H9 (cell line): ENCODE data around the gene CALML5. TPM values are rescaled to one million over a fixed set of nuclear protein-coding genes. Genes with fewer than 3 reads are reported as not detected.

Source experiments
- DNase-seq: peaks from one replicate; pipeline ENCODE4 v3.0.0-alpha.2; 2017
- H2AFZ ChIP-seq: one replicate; pipeline ENCODE4 v1.6.1; 2013; ENCODE audit warnings: mild to moderate bottlenecking, low read length, control low read depth, moderate library complexity
- H2AK5ac ChIP-seq: 2 replicates; pipeline ENCODE4 v1.6.1; 2013; ENCODE audit warnings: low read length, control low read depth, mixed read lengths; ENCODE audit not compliant: insufficient read length
- H2BK120ac ChIP-seq: one replicate; pipeline ENCODE4 v1.6.1; 2013; ENCODE audit warnings: low read depth, mild to moderate bottlenecking, low read length, control low read depth, inconsistent platforms; ENCODE audit not compliant: poor library complexity, severe bottlenecking
- H2BK12ac ChIP-seq: 2 replicates; pipeline ENCODE4 v1.6.1; 2013; ENCODE audit warnings: low read length, control low read depth, mixed read lengths, low read depth; ENCODE audit not compliant: insufficient read length
- H2BK15ac ChIP-seq: 2 replicates; pipeline ENCODE4 v1.6.1; 2013; ENCODE audit warnings: low read depth, low read length, control low read depth
- H2BK20ac ChIP-seq: one replicate; pipeline ENCODE4 v1.6.1; 2013; ENCODE audit warnings: low read depth, mild to moderate bottlenecking, low read length, control low read depth, inconsistent platforms; ENCODE audit not compliant: poor library complexity, severe bottlenecking
- H2BK5ac ChIP-seq: 2 replicates; pipeline ENCODE4 v1.6.1; 2013; ENCODE audit warnings: low read length, control low read depth, mixed read lengths; ENCODE audit not compliant: insufficient read length
- H3K14ac ChIP-seq: 2 replicates; pipeline ENCODE4 v1.6.1; 2013; ENCODE audit warnings: low read length, control low read depth; ENCODE audit not compliant: insufficient read depth
- H3K18ac ChIP-seq: 2 replicates; pipeline ENCODE4 v1.6.1; 2013; ENCODE audit warnings: low read depth, mild to moderate bottlenecking, mixed read lengths, low read length, control low read depth; ENCODE audit not compliant: insufficient read length
- H3K23ac ChIP-seq: 2 replicates; pipeline ENCODE4 v1.6.1; 2013; ENCODE audit warnings: low read length, control low read depth, mixed read lengths, low read depth; ENCODE audit not compliant: insufficient read length
- H3K23me2 ChIP-seq: 2 replicates; pipeline ENCODE4 v1.6.1; 2013; ENCODE audit warnings: low read depth, mild to moderate bottlenecking, mixed read lengths, low read length, control low read depth; ENCODE audit not compliant: insufficient read length, poor library complexity, severe bottlenecking
- H3K27ac ChIP-seq: 2 replicates; pipeline ENCODE4 v1.5.1; 2013; ENCODE audit warnings: low read length, control low read depth, mixed read lengths, low read depth; ENCODE audit not compliant: insufficient read length
- H3K27me3 ChIP-seq: 2 replicates; pipeline ENCODE4 v1.6.1; 2013; ENCODE audit warnings: low read length, control low read depth, inconsistent platforms; ENCODE audit not compliant: insufficient read depth
- H3K4ac ChIP-seq: 2 replicates; pipeline ENCODE4 v1.6.1; 2013; ENCODE audit warnings: low read depth, mild to moderate bottlenecking, control low read depth, inconsistent platforms, low read length, moderate library complexity
- H3K4me1 ChIP-seq: 2 replicates; pipeline ENCODE4 v1.6.1; 2013; ENCODE audit warnings: low read length, control low read depth, inconsistent platforms; ENCODE audit not compliant: insufficient read depth
- H3K4me2 ChIP-seq: 2 replicates; pipeline ENCODE4 v1.6.1; 2013; ENCODE audit warnings: low read length, control low read depth, mixed read lengths; ENCODE audit not compliant: insufficient read length, insufficient read depth
- H3K56ac ChIP-seq: 2 replicates; pipeline ENCODE4 v1.6.1; 2013; ENCODE audit warnings: low read depth, mild to moderate bottlenecking, mixed read lengths, low read length, control low read depth; ENCODE audit not compliant: insufficient read length
- H3K79me1 ChIP-seq: 2 replicates; pipeline ENCODE4 v1.6.1; 2013; ENCODE audit warnings: low read depth, mild to moderate bottlenecking, moderate library complexity, low read length, control low read depth, inconsistent platforms; ENCODE audit not compliant: insufficient read depth, poor library complexity, severe bottlenecking
- H3K79me2 ChIP-seq: 2 replicates; pipeline ENCODE4 v1.6.1; 2013; ENCODE audit warnings: low read length, control low read depth, inconsistent platforms; ENCODE audit not compliant: insufficient read depth
- H3K9ac ChIP-seq: 2 replicates; pipeline ENCODE4 v1.6.1; 2013; ENCODE audit warnings: low read length, control low read depth, mixed read lengths; ENCODE audit not compliant: insufficient read length; ENCODE audit errors: extremely low read depth
- H3K9me3 ChIP-seq: one replicate; pipeline ENCODE4 v1.6.1; 2013; ENCODE audit warnings: low read depth, low read length, inconsistent platforms; ENCODE audit not compliant: control insufficient read depth
- H3T11ph ChIP-seq: one replicate; pipeline ENCODE4 v1.6.1; 2013; ENCODE audit warnings: mild to moderate bottlenecking, low read length, control low read depth, inconsistent platforms
- H4K20me1 ChIP-seq: one replicate; pipeline ENCODE4 v1.6.1; 2013; ENCODE audit not compliant: control insufficient read depth, insufficient read length, insufficient read depth
- H4K5ac ChIP-seq: 2 replicates; pipeline ENCODE4 v1.6.1; 2013; ENCODE audit warnings: low read depth, mild to moderate bottlenecking, mixed read lengths, low read length, control low read depth; ENCODE audit not compliant: insufficient read length
- H4K8ac ChIP-seq: replicated peaks from 2 replicates; pipeline ENCODE4 v1.6.1; 2013; ENCODE audit warnings: low read length, control low read depth, mixed read lengths, low read depth; ENCODE audit not compliant: insufficient read length
- H4K91ac ChIP-seq: 2 replicates; pipeline ENCODE4 v1.6.1; 2013; ENCODE audit warnings: low read depth, mild to moderate bottlenecking, moderate library complexity, mixed read lengths, low read length, control low read depth; ENCODE audit not compliant: insufficient read length
- H3K27ac Mint-ChIP-seq, 3 experiments: 2 replicates in 2 of 3; 3 replicates in 1 of 3; pipeline ENCODE4 v1.8.0; 2020 to 2021; ENCODE audit warnings: mixed read lengths in 3 of 3, mild to moderate bottlenecking in 1 of 3, moderate library complexity in 1 of 3
- H3K27me3 Mint-ChIP-seq: 2 replicates; pipeline ENCODE4 v1.8.0; 2021; ENCODE audit warnings: low read depth, mild to moderate bottlenecking, moderate library complexity, mixed read lengths
- H3K36me3 Mint-ChIP-seq, 3 experiments: 2 replicates in 2 of 3; 3 replicates in 1 of 3; pipeline ENCODE4 v1.8.0; 2020 to 2021; ENCODE audit warnings: low read depth in 3 of 3, mixed read lengths in 3 of 3; ENCODE audit not compliant: insufficient read depth in 1 of 3
- H3K4me1 Mint-ChIP-seq, 2 experiments: 2 replicates each; pipeline ENCODE4 v1.8.0; 2020; ENCODE audit warnings: mixed read lengths in 2 of 2
- H3K4me3 Mint-ChIP-seq, 2 experiments: 2 replicates in 1 of 2; 3 replicates in 1 of 2; pipeline ENCODE4 v1.8.0; 2020 to 2021; ENCODE audit warnings: mild to moderate bottlenecking in 2 of 2, mixed read lengths in 2 of 2, moderate library complexity in 1 of 2
- H3K9me3 Mint-ChIP-seq, 2 experiments: 2 replicates in 1 of 2; 3 replicates in 1 of 2; pipeline ENCODE4 v1.8.0; 2020; ENCODE audit warnings: mild to moderate bottlenecking in 2 of 2, mixed read lengths in 2 of 2, moderate library complexity in 1 of 2
- WGBS: extraction: QIAGEN DNeasy Blood & Tissue Kit; methylation state at CpG from one replicate; pipeline ENCODE4 v1.1.7; 2013; ENCODE audit warnings: missing lambda C conversion rate, low lambda C conversion rate, mixed read lengths; ENCODE audit not compliant: insufficient read length; ENCODE audit errors: extremely low coverage; 5-methylcytosine and 5-hydroxymethylcytosine counted together
- total RNA-seq: library from RNA; stranded (reverse); gene quantifications from 2 replicates; pipeline ENCODE4 v1.2.1, GENCODE V29; 2021
- TF ChIP-seq, protein P1 (sequence below): fragments of 200-600 bp; sonication (generic); conservative IDR thresholded peaks from 3 replicates; pipeline ENCODE4 v1.8.0; 2021; ENCODE audit warnings: antibody characterized with exemption, mild to moderate bottlenecking

CALML5 gene
- total RNA-seq, 1 experiment from 2014 or later, result not detected

DNA sequence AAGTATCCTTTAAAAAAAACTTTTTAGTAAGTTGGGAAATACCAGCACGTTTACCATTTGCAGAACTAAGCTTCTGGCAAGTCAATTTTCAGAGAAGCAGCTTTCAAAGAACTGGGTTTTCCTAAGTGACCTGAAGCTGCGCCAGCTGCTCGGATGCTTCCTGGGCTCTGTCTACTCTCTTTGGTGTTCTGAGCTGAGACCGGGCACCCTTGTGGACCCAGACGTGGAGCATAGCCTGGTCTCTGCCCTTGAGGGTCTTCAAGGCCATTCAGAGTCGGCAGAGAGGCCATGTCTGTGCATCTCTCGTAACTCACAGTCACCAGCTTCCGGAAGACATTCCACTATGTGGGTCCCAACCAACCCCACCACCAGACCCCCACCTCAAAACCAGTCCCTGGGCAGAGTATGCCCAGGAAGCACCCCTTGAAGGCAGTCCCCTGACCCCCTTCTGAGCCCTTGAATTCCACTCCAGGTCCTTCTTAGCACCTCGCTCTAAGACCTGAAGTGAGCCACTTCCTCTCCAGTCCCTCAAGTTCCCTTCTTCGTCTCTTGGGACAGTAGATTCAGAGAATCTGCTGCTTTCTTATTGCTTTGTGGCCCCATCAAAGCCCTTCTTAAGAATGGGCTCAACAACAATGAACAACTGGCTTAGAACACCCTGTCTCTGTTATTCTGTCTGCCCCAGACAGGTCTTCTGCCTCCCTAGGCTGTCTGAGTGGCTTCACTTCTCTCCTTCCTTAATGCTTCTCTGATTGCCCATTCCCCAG lies 8.5 kb downstream of the CALML5 start:
- Histone ChIP-seq H2BK5ac (no peak overlapping the region), H3K9ac (no peak overlapping the region), H3K79me2 (no peaks in the 10 kb centered on the region), H2BK20ac (no peak overlapping the region), H4K8ac (no peak overlapping the region), H3K9me3 (peaks cover 6% of the 10 kb centered on the region), H4K20me1 (no peaks in the 10 kb centered on the region), H2AK5ac (no peak overlapping the region), H3K23me2 (no peaks in the 10 kb centered on the region), H2BK12ac (no peak overlapping the region), H3T11ph (no peak overlapping the region), H3K4me1 (no peaks in the 10 kb centered on the region; the same call in 1 of the 2 replicates), H3K27me3 (no peaks in the 10 kb centered on the region), H4K5ac (no peak overlapping the region), H2BK15ac (no peak overlapping the region), H3K4ac (no peak overlapping the region), H3K79me1 (no peaks in the 10 kb centered on the region), H3K18ac (no peak overlapping the region), H3K14ac (no peak overlapping the region), H2BK120ac (no peak overlapping the region), H4K91ac (no peak overlapping the region), H3K4me2 (no peak overlapping the region), H3K56ac (no peak overlapping the region), H3K27ac (no peak overlapping the region), H2AFZ (no peak overlapping the region), H3K23ac (no peak overlapping the region)
- WGBS, result no CpG with 5 or more reads among the region's 10 CpGs
- Mint-ChIP-seq H3K36me3 (peaks cover 3 to 11% (median 5%) of the 10 kb centered on the region in 3 experiments), H3K4me3 (no peak overlapping the region), H3K27ac (peak overlapping the region in 2 of 3 experiments; percentile 34 to 77; a peak in 3 of 7 replicates), H3K27me3 (peaks cover 4% of the 10 kb centered on the region), H3K9me3 (peaks cover 9 to 11% of the 10 kb centered on the region in 2 experiments), H3K4me1 (peaks cover 28 to 35% of the 10 kb centered on the region in 2 experiments)
- TF ChIP-seq, protein P1, sequence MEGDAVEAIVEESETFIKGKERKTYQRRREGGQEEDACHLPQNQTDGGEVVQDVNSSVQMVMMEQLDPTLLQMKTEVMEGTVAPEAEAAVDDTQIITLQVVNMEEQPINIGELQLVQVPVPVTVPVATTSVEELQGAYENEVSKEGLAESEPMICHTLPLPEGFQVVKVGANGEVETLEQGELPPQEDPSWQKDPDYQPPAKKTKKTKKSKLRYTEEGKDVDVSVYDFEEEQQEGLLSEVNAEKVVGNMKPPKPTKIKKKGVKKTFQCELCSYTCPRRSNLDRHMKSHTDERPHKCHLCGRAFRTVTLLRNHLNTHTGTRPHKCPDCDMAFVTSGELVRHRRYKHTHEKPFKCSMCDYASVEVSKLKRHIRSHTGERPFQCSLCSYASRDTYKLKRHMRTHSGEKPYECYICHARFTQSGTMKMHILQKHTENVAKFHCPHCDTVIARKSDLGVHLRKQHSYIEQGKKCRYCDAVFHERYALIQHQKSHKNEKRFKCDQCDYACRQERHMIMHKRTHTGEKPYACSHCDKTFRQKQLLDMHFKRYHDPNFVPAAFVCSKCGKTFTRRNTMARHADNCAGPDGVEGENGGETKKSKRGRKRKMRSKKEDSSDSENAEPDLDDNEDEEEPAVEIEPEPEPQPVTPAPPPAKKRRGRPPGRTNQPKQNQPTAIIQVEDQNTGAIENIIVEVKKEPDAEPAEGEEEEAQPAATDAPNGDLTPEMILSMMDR, result no peak
- no peak for DNase-seq
